AG10803 (cell line): ENCODE measurements around the gene PSMD6.
A peak's percentile ranks its signal among the peaks of the same experiment; 100 is the strongest.

Source experiments
- DNase-seq: peaks from one replicate; pipeline ENCODE4 v3.0.0; 2010; ENCODE audit warnings: low read depth
- H3K4me3 ChIP-seq: 2 replicates; pipeline ENCODE4 v1.5.1; 2011; ENCODE audit warnings: mild to moderate bottlenecking, low read length, control low read depth
- TF ChIP-seq, protein P1 (sequence below): conservative IDR thresholded peaks from 2 replicates; pipeline ENCODE4 v1.5.1; 2011; ENCODE audit warnings: mild to moderate bottlenecking, low read length, control low read depth, inconsistent platforms

The PSMD6 gene

DNA sequence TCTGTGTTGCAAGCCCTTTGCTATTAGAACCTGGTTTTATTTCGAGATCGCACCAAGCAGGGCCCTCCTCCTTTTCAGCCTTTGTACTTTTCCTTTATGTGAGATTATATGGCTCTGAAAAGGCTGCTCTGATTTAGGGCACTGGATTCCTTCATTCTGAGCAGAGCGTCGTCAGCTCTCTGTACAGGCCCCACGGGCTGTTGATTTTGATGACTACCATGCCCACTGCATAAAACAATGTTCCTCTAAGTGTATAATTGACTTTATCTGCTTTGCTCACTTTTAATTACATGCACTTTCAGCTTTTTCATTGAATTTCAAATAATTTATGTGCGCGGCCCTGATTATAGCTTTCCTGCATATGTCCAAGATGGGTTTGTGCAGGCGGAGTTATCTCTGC lies 4.4 kb upstream of the PSMD6 start:
- no peak for DNase-seq
- TF ChIP-seq, protein P1, sequence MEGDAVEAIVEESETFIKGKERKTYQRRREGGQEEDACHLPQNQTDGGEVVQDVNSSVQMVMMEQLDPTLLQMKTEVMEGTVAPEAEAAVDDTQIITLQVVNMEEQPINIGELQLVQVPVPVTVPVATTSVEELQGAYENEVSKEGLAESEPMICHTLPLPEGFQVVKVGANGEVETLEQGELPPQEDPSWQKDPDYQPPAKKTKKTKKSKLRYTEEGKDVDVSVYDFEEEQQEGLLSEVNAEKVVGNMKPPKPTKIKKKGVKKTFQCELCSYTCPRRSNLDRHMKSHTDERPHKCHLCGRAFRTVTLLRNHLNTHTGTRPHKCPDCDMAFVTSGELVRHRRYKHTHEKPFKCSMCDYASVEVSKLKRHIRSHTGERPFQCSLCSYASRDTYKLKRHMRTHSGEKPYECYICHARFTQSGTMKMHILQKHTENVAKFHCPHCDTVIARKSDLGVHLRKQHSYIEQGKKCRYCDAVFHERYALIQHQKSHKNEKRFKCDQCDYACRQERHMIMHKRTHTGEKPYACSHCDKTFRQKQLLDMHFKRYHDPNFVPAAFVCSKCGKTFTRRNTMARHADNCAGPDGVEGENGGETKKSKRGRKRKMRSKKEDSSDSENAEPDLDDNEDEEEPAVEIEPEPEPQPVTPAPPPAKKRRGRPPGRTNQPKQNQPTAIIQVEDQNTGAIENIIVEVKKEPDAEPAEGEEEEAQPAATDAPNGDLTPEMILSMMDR, result no peak
- H3K4me3 ChIP-seq, result no peak overlapping the region

DNA sequence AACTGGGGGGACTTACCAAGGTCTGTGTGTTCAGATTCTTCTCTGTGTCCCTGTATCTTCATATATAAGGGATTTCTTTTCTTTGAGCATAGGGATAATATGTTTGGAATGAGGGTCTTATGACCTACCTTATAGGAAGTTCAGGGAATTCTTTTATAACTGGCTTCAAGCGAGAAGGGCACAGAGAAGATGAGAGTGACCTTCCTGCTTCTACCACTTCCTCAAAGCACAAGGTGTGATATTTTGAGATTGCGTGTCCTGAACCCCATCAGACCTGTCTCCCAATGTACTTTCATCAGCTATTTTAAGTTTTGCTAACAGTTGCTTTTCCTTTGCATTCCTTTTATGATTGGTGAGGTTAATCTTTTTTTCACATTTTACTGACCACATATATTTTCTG lies 3.1 kb upstream of the PSMD6 start:
- no peak for DNase-seq
- TF ChIP-seq, protein P1, result no peak
- no peak overlapping the region for H3K4me3 ChIP-seq

DNA sequence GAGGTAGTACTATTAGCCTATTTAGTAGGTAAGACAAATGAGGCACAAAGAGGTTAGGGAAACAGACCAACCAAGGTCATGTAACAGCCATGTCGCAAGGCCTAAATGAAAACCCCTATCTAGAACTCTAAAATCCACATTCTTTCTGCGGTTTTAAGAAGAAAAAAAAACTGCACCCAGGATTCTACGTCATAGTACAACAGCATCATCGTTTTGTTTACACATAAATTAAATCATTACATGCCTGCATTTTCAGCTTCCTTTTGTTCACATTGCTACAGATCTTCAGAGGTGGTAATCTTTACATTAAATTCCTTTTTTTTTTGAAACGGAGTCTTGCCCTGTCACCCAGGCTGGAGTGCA lies 548 bp upstream of the PSMD6 start:
- peak; percentile 21 for DNase-seq
- TF ChIP-seq, protein P1, result no peak
- no peak overlapping the region for H3K4me3 ChIP-seq

DNA sequence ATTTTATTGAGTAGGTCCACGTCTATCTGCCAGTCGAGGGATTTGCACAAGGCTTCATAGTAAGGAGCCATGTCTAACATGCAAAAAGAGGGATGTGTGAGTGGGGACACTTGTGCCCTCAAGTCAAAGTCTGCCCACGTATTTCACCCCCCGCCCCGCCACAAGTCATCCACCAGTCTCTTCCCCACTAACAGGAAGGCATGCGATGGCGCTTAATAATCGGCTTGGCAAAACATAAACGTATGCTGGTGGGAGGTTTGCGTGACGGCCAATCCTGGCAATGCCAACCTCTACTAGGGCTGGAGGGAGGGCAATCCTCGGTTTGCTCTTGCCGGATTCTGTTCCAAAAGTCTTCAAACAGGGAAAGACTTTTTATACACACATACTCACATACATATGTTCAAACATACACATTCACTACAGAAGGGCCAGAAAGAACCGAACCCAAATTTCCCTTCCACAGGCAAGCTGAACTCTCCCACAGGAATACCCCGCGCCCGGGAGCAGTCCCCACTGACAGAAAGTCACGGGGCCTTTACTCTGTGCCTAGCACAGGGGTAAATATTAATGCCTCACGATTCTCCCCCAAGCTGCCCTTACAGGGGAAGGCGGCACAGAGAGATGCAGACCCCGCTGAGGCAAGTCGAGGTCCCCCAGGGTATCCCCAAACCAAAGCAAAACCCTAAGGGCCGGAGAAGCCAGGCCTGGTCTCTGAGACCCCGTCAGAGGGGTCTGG lies 675 bp downstream of the PSMD6 start:
- H3K4me3 ChIP-seq, result peak overlapping the region; percentile 89
- TF ChIP-seq, protein P1, result no peak
- DNase-seq, result peak; percentile 24

DNA sequence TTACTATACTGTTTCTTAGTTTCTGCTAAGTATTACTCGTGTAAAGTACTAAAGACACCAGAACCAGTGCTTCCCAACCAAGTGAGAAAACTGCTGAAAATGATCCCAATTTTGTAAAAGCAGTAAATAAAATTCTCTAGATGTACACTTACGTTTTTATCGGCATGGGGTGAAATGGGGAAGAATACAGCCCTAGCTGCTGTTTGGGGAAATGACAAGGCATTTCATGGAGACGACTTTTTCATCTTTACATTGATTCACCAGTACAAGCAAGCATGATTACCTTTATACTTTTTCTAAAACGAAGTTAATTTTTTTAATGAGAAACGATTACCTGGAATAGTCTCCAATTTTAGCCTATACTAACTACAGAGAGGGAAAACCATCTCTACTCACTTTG lies 1.4 kb downstream of the PSMD6 start:
- DNase-seq, result no peak

DNA sequence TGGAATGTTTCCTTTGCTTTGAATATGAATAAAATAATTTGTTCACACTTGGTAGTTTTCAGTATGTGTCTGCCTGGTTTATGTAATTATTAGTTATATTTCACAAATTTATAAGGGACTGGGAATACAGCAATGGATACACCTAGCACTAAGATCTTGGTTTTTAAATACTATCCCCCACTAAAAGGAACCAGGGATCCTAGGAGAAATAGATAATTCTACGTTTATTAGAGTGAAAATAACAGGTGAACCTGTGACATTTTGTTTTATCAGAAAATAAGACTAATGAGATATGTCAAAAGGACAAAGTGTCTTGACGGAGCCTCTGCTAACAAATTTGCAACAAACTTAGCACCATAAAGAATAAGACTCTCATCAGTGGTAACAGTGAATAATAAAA lies 3.4 kb downstream of the PSMD6 start:
- TF ChIP-seq, protein P1, result no peak
- DNase-seq, result no peak
- H3K4me3 ChIP-seq, result no peak overlapping the region

More for the DNA sequence above, 1.4 kb downstream of the PSMD6 start:
- TF ChIP-seq, protein P1, result no peak
- H3K4me3 ChIP-seq, result peak overlapping the region; percentile 89

DNA sequence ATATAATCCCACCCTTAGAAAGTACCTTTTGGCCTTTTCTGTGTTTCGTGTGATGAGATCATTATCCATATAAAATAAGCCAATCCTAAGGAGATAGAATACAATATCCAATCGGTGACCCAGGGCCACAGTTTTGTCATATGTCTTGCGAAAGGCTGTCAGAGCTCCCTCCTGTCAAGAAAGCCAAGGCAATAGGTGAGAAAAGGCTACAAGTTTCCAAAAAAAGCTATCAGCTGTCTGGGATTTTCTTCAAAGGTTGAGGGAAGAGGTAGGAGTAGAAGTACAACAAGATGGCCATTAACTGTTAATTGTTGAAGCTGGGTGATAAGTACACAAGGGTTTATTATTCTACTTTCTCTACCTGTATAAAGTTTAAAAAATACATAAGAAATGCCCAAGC lies 4.0 kb downstream of the PSMD6 start:
- no peak overlapping the region for H3K4me3 ChIP-seq
- DNase-seq, result no peak
- TF ChIP-seq, protein P1, result no peak
